ENCODE results near the gene PIP4K2A. TPM values are rescaled to one million over a fixed set of nuclear protein-coding genes. Genes with fewer than 3 reads are reported as not detected.

The PIP4K2A gene
- total and polyA plus RNA-seq, 2 of the 8 experiments (the other 6 are each of a cell fraction or from before 2014, with no cell fraction given): 19.0 to 60.9 TPM

DNA sequence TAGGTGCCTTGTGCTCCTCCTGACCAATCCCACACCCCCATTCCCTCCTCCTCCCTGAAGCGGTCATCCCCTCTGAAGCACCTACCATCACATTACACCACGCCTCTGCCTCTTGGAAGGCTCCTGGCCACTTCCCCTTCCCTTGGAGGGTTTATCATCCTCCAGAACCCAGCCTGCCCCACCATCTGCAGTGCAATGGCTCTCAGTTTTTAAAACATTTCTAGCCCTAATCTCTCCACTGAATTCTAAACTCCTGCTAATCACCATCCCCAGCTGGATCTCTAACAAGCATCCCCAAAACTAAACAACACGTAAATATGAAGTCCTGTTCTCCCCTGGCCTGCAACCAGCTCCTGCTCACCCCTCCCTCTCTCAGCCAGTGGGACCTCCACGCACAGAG is 70.6 kb downstream of the PIP4K2A start (continued):
- TF ChIP-seq, protein P1, sequence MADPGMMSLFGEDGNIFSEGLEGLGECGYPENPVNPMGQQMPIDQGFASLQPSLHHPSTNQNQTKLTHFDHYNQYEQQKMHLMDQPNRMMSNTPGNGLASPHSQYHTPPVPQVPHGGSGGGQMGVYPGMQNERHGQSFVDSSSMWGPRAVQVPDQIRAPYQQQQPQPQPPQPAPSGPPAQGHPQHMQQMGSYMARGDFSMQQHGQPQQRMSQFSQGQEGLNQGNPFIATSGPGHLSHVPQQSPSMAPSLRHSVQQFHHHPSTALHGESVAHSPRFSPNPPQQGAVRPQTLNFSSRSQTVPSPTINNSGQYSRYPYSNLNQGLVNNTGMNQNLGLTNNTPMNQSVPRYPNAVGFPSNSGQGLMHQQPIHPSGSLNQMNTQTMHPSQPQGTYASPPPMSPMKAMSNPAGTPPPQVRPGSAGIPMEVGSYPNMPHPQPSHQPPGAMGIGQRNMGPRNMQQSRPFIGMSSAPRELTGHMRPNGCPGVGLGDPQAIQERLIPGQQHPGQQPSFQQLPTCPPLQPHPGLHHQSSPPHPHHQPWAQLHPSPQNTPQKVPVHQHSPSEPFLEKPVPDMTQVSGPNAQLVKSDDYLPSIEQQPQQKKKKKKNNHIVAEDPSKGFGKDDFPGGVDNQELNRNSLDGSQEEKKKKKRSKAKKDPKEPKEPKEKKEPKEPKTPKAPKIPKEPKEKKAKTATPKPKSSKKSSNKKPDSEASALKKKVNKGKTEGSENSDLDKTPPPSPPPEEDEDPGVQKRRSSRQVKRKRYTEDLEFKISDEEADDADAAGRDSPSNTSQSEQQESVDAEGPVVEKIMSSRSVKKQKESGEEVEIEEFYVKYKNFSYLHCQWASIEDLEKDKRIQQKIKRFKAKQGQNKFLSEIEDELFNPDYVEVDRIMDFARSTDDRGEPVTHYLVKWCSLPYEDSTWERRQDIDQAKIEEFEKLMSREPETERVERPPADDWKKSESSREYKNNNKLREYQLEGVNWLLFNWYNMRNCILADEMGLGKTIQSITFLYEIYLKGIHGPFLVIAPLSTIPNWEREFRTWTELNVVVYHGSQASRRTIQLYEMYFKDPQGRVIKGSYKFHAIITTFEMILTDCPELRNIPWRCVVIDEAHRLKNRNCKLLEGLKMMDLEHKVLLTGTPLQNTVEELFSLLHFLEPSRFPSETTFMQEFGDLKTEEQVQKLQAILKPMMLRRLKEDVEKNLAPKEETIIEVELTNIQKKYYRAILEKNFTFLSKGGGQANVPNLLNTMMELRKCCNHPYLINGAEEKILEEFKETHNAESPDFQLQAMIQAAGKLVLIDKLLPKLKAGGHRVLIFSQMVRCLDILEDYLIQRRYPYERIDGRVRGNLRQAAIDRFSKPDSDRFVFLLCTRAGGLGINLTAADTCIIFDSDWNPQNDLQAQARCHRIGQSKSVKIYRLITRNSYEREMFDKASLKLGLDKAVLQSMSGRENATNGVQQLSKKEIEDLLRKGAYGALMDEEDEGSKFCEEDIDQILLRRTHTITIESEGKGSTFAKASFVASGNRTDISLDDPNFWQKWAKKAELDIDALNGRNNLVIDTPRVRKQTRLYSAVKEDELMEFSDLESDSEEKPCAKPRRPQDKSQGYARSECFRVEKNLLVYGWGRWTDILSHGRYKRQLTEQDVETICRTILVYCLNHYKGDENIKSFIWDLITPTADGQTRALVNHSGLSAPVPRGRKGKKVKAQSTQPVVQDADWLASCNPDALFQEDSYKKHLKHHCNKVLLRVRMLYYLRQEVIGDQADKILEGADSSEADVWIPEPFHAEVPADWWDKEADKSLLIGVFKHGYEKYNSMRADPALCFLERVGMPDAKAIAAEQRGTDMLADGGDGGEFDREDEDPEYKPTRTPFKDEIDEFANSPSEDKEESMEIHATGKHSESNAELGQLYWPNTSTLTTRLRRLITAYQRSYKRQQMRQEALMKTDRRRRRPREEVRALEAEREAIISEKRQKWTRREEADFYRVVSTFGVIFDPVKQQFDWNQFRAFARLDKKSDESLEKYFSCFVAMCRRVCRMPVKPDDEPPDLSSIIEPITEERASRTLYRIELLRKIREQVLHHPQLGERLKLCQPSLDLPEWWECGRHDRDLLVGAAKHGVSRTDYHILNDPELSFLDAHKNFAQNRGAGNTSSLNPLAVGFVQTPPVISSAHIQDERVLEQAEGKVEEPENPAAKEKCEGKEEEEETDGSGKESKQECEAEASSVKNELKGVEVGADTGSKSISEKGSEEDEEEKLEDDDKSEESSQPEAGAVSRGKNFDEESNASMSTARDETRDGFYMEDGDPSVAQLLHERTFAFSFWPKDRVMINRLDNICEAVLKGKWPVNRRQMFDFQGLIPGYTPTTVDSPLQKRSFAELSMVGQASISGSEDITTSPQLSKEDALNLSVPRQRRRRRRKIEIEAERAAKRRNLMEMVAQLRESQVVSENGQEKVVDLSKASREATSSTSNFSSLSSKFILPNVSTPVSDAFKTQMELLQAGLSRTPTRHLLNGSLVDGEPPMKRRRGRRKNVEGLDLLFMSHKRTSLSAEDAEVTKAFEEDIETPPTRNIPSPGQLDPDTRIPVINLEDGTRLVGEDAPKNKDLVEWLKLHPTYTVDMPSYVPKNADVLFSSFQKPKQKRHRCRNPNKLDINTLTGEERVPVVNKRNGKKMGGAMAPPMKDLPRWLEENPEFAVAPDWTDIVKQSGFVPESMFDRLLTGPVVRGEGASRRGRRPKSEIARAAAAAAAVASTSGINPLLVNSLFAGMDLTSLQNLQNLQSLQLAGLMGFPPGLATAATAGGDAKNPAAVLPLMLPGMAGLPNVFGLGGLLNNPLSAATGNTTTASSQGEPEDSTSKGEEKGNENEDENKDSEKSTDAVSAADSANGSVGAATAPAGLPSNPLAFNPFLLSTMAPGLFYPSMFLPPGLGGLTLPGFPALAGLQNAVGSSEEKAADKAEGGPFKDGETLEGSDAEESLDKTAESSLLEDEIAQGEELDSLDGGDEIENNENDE (IDR thresholded peaks at IDR 0.05; ENCODE audit: insufficient replicate concordance, low read length): no peak
- TF ChIP-seq ASH2L (IDR thresholded peaks at IDR 0.05; ENCODE audit: low read length) (no peak), NANOG (IDR thresholded peaks at IDR 0.05; ENCODE audit: insufficient read depth, low read depth, low read length, poor library complexity, severe bottlenecking) (no peak), TBP (IDR thresholded peaks at IDR 0.05; ENCODE audit: low read depth, low read length) (no peak), RFX5 (IDR thresholded peaks at IDR 0.05; ENCODE audit: borderline replicate concordance, low read depth, low read length) (no peak)
- TF ChIP-seq, protein P2, sequence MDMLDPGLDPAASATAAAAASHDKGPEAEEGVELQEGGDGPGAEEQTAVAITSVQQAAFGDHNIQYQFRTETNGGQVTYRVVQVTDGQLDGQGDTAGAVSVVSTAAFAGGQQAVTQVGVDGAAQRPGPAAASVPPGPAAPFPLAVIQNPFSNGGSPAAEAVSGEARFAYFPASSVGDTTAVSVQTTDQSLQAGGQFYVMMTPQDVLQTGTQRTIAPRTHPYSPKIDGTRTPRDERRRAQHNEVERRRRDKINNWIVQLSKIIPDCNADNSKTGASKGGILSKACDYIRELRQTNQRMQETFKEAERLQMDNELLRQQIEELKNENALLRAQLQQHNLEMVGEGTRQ (IDR thresholded peaks at IDR 0.05; ENCODE audit: low read length): no peak

Data from H1 (cell line).